Progenitor cell of endocrine pancreas (in vitro differentiated cells): ENCODE measurements around the gene ACOT7. TPM values are rescaled to one million over a fixed set of nuclear protein-coding genes. Genes with fewer than 3 reads are reported as not detected.

Experiments
- DNase-seq: peaks from one replicate; pipeline ENCODE4 v3.0.0; 2021; ENCODE audit warnings: low spot score; ENCODE audit not compliant: unreplicated experiment
- H3K27ac Mint-ChIP-seq: 2 replicates; pipeline ENCODE4 v1.8.0; 2021; ENCODE audit warnings: mild to moderate bottlenecking, moderate library complexity, mixed read lengths
- H3K27me3 Mint-ChIP-seq: 2 replicates; pipeline ENCODE4 v1.8.0; 2021; ENCODE audit warnings: mixed read lengths
- H3K36me3 Mint-ChIP-seq: 2 replicates; pipeline ENCODE4 v1.8.0; 2022; ENCODE audit warnings: mixed read lengths; ENCODE audit not compliant: insufficient read depth
- H3K4me1 Mint-ChIP-seq: 2 replicates; pipeline ENCODE4 v1.8.0; 2021; ENCODE audit warnings: low read depth, mixed read lengths
- H3K4me3 Mint-ChIP-seq: 2 replicates; pipeline ENCODE4 v1.8.0; 2021; ENCODE audit warnings: low read depth, mild to moderate bottlenecking, moderate library complexity, mixed read lengths
- H3K9me3 Mint-ChIP-seq: 2 replicates; pipeline ENCODE4 v1.8.0; 2021; ENCODE audit warnings: low read depth, mixed read lengths
- total RNA-seq: library from RNA; stranded (reverse); gene quantifications from 2 replicates; pipeline ENCODE4 v1.2.1, GENCODE V29; 2021
- TF ChIP-seq, protein P1 (sequence below): fragments of 200-600 bp; sonication (generic); IDR thresholded peaks from one replicate; pipeline ENCODE4 v1.5.0; 2021; ENCODE audit warnings: antibody characterized with exemption, mild to moderate bottlenecking; ENCODE audit not compliant: unreplicated experiment

The ACOT7 gene
- total RNA-seq, 1 donor from 2014 or later = 30.2 TPM

DNA sequence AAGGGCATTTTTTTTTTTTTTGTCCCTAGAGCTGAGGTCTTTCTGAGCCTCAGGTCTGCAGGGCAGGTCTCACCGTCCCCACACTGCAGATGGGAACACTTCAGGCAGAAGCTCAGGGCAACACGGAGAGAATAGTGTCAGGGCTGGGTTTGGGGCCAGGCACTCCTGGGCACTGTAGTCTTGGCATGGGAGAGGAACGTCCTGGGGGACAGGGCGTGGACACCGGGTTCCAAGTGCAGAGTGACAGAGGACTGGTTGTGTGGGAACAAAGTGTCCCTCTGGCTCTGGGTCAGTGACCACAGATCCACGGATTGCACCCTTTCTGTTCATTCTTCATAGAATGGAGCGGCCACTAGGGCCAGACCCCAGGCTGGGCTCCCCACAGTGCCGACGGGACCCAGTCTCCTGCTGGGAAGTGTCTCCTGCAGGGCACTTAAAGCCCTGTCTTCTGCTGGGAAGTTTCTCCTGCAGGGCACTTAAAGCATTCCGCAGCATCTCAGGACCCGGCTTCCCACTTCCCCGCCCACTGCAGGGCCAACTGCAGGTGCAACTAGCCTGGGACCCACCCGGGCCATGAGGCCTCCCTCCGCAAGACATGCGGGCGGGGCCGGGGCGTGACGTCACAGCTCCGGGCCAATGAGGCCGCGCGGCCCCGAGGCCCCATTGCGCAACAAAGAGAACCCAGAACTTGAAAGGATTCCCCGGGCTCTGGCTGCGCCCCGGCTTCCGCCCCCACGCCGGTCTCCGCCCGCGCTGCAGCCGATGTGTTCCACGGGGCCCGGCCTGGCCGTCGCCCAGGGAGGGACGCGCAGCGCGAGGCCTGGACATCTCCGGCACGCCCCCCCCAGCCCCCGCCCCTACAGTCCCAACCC lies 133.8 kb downstream of the ACOT7 start:
- no peaks in the 10 kb centered on the region for H3K9me3 Mint-ChIP-seq
- no peak overlapping the region for H3K27ac Mint-ChIP-seq
- TF ChIP-seq, protein P1, sequence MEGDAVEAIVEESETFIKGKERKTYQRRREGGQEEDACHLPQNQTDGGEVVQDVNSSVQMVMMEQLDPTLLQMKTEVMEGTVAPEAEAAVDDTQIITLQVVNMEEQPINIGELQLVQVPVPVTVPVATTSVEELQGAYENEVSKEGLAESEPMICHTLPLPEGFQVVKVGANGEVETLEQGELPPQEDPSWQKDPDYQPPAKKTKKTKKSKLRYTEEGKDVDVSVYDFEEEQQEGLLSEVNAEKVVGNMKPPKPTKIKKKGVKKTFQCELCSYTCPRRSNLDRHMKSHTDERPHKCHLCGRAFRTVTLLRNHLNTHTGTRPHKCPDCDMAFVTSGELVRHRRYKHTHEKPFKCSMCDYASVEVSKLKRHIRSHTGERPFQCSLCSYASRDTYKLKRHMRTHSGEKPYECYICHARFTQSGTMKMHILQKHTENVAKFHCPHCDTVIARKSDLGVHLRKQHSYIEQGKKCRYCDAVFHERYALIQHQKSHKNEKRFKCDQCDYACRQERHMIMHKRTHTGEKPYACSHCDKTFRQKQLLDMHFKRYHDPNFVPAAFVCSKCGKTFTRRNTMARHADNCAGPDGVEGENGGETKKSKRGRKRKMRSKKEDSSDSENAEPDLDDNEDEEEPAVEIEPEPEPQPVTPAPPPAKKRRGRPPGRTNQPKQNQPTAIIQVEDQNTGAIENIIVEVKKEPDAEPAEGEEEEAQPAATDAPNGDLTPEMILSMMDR = peak; percentile 7
- no peaks in the 10 kb centered on the region for H3K36me3 Mint-ChIP-seq
- H3K4me1 Mint-ChIP-seq = peaks cover 1% of the 10 kb centered on the region
- H3K27me3 Mint-ChIP-seq = peaks cover 39% of the 10 kb centered on the region
- peak overlapping the region; percentile 30 for H3K4me3 Mint-ChIP-seq
- DNase-seq = peak; percentile 68

DNA sequence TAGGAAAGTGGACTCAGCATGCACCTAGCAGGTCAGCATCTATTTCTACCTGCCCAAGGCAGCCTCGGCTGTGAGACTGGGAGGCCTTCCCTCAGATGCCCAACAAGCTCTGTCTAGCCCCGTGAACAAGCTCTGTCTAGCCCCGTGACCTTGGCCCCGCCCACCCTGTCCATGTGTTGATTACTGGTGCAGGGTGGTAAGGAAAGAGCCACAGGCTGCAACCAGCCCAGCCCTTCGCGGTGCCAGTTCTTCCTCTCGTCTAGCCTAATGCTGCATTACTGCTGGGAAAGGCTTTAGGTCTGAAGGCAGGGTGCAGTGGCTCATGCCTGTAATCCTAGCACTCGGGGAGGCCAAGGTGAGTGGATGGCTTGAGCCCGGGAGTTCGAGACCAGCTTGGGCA lies 134.9 kb downstream of the ACOT7 start:
- Mint-ChIP-seq H3K36me3 (no peaks in the 10 kb centered on the region), H3K9me3 (no peaks in the 10 kb centered on the region), H3K4me3 (no peak overlapping the region), H3K27ac (no peak overlapping the region), H3K27me3 (peaks cover 39% of the 10 kb centered on the region), H3K4me1 (peaks cover 1% of the 10 kb centered on the region)
- TF ChIP-seq, protein P1 = no peak
- DNase-seq = no peak

DNA sequence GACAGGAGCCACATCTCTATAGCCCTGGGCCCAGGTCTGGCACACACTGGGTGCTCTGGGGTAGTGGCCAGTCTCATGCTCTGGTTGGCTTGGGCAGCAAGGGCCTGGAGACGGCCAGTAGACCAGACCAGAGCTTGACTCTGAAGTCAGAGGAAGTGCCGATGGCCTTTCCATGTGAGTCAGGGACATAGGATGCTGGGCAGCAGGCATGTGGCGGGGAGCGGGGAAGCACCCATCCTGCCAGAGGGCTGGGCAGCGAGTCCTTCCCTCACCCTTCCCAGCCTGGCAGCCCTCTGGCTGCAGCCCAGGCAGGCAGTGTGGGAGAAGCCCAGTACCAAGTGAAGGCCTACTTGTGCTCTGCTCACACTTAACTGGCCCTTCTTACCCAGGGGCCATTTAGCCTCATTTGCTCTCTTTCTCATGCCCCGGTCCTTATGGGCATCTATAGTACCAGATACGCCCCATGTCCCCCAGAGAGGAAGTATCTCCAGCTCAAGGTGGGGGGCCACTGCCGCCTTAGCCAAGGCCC lies 136.0 kb downstream of the ACOT7 start:
- Mint-ChIP-seq H3K36me3 (no peaks in the 10 kb centered on the region), H3K9me3 (no peaks in the 10 kb centered on the region), H3K27me3 (peaks cover 42% of the 10 kb centered on the region), H3K27ac (no peak overlapping the region), H3K4me3 (no peak overlapping the region), H3K4me1 (peaks cover 1% of the 10 kb centered on the region)
- no peak for DNase-seq
- TF ChIP-seq, protein P1 = no peak

DNA sequence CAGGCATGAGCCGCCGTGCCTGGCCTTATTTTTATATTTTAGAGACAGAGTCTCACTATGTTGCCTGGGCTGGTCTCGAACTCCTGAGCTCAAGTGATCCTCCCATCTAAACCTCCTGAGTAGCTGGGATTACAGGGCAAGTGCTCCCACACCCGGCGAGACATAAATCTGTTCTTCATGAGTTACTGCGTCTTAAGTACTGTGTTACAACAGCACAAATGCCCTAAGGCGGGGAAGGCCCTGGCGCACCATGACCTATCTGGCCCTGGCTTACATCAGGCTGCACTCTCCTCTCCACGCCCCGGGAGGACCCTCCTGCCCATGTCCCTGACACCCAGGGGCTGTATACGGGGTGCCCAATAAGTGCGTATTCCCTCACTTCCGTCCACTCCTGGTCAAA lies 136.9 kb downstream of the ACOT7 start:
- TF ChIP-seq, protein P1 = no peak
- Mint-ChIP-seq H3K9me3 (no peaks in the 10 kb centered on the region), H3K27ac (no peak overlapping the region), H3K4me3 (no peak overlapping the region), H3K4me1 (no peaks in the 10 kb centered on the region), H3K36me3 (no peaks in the 10 kb centered on the region), H3K27me3 (peaks cover 40% of the 10 kb centered on the region)
- DNase-seq = no peak

DNA sequence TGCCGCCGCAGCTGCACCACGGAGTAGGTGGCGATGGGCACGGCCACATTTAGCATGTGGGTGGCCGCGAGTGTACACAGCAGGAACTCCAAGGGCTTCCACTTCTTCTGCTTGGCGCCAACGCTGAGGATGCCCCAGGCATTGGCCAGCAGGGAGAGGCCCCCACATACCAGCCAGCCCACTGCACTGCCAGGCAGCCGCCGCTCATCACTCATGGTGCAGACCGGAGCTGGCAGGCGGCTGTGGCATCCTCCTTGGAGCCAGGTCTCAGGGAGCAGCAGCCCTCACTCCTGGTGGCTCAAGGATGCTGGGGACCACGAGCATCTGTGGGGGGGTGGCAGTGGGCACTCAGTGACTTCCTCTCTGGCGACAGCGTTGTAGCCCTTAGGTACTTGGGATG lies 138.9 kb downstream of the ACOT7 start:
- DNase-seq = no peak
- Mint-ChIP-seq H3K9me3 (no peaks in the 10 kb centered on the region), H3K4me3 (no peak overlapping the region), H3K36me3 (no peaks in the 10 kb centered on the region), H3K4me1 (no peaks in the 10 kb centered on the region), H3K27ac (no peak overlapping the region), H3K27me3 (peaks cover 55% of the 10 kb centered on the region)
- TF ChIP-seq, protein P1 = no peak
